ENCODE measurements around the gene DNAJA4. TPM values are rescaled to one million over a fixed set of nuclear protein-coding genes. Genes with fewer than 3 reads are reported as not detected.

DNAJA4 gene
- total RNA-seq, 1 donor from 2014 or later, result 22.3 TPM

DNA sequence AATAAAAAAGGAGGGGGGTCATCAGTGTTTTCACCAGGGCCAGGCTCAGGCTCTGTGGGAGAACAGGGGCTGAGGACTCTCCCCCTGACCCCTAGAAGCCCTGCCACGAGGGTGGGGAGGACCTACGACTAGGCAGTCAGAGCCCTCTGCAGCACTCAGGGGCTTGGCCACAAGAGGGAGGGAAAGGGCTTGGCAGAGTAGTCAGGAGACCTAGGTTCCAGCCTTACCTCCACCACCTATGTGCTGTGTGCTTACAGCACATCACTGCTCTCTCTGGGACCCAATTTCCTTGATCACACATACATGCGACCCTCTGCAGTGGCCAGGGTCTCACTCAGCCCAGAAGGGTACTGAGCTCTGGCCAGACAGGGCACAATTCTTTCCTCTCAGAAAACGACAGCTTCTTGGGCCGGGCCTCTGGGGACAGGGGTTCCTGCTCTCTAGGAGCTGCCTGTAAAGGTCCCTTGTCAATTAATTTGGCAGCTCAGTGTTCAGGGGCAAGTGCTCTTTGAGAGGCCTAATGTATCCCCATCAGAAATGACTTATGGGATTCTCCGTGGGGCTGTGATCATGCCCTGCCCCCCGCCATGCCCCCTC lies 51.4 kb downstream of the DNAJA4 start:
- TF ChIP-seq, protein P1, sequence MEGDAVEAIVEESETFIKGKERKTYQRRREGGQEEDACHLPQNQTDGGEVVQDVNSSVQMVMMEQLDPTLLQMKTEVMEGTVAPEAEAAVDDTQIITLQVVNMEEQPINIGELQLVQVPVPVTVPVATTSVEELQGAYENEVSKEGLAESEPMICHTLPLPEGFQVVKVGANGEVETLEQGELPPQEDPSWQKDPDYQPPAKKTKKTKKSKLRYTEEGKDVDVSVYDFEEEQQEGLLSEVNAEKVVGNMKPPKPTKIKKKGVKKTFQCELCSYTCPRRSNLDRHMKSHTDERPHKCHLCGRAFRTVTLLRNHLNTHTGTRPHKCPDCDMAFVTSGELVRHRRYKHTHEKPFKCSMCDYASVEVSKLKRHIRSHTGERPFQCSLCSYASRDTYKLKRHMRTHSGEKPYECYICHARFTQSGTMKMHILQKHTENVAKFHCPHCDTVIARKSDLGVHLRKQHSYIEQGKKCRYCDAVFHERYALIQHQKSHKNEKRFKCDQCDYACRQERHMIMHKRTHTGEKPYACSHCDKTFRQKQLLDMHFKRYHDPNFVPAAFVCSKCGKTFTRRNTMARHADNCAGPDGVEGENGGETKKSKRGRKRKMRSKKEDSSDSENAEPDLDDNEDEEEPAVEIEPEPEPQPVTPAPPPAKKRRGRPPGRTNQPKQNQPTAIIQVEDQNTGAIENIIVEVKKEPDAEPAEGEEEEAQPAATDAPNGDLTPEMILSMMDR (IDR thresholded peaks at IDR 0.05), result no peak
- intact Hi-C loops (cut with micrococcal nuclease), result no loop called here
- Mint-ChIP-seq H3K4me3 (no peak overlapping the region), H3K36me3 (ENCODE audit: low read depth) (no peaks in the 10 kb centered on the region), H3K9me3 (no peaks in the 10 kb centered on the region), H3K4me1 (no peaks in the 10 kb centered on the region), H3K27me3 (peaks cover 2% of the 10 kb centered on the region), H3K27ac (no peak overlapping the region)
- DNase-seq, result no peak
- ChIA-PET POLR2A (no interaction called here), CTCF (no interaction called here)
- ATAC-seq (ENCODE audit: low read depth), result no peak

DNA sequence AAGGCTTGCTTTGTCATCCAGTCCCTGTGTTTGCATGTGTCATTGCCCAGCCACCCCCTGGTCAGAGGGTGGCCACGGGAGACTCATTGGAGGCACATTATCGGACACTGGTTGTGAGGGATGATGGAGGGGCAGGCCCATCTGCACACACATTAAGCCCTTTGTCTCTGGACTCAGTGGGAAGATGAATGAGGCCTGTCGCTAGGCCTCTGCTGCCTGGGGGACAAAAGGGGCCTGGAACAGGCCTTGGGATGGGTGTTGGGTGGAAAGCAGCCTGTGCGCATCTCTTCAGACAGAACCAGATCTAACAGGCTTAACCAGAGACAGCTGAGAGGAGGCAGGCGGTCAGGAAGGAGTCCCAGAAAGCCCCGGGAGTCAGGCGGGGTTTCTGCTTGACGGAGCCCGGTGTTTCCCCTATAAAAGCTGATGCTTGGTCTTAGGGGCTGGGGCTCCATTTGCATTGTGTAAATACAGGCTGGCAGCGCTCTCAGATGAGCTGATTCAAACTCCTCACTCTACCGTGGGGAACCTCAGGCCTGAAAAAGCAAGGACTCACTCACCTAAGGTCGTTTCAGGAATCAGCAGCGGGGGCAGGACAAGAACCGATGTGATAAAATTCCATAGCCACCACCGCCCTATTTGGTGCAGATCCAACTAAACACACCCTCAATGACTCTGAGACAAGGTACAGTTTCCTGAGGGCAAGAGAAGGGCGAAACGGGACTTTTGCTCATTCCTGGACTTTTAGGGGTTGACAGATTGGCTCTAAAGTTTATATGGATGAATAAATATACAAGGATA lies 52.1 kb downstream of the DNAJA4 start:
- no peak for ATAC-seq (ENCODE audit: low read depth)
- CTCF ChIA-PET, result no interaction called here
- TF ChIP-seq, protein P1 (IDR thresholded peaks at IDR 0.05), result no peak
- H3K9me3 Mint-ChIP-seq, result no peaks in the 10 kb centered on the region
- DNase-seq, result no peak
- no peak overlapping the region for H3K27ac Mint-ChIP-seq
- no peak overlapping the region for H3K4me3 Mint-ChIP-seq
- H3K27me3 Mint-ChIP-seq, result peaks cover 2% of the 10 kb centered on the region
- no peaks in the 10 kb centered on the region for H3K36me3 Mint-ChIP-seq (ENCODE audit: low read depth)
- no peaks in the 10 kb centered on the region for H3K4me1 Mint-ChIP-seq
- intact Hi-C loops (cut with micrococcal nuclease), result no loop called here
- POLR2A ChIA-PET, result no interaction called here

DNA sequence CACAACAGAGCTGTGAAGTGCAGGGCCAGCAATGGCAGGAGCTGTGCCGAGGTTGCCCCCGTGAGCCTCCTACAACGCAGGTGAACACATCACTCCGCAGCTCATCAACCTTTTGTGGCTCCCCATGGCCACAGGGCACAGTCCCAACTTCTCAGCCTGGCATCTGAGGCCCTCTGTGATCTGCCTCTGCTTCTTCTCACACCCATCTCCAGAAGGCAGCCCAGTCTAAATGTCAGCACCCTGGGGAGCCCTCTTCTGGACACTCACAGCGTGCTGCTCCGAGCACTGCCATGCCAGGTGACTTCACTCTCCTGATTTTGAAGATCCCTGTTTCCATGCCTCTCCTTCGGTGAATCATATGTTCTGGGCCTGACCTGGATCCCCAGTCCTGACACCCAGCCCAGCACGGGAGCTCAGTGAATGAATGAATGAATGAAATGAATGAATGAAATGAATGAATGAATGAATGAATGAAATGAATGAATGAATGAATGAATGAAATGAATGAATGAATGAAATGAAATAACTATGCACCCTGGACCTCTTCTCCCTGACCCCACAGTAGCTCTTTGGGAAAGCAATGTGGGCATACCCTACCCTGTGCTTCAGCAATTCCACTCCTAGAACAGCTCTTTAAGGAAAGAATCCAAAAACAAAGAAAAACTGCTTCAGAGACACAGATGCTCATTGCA lies 52.9 kb downstream of the DNAJA4 start:
- TF ChIP-seq, protein P1 (IDR thresholded peaks at IDR 0.05), result no peak

DNA sequence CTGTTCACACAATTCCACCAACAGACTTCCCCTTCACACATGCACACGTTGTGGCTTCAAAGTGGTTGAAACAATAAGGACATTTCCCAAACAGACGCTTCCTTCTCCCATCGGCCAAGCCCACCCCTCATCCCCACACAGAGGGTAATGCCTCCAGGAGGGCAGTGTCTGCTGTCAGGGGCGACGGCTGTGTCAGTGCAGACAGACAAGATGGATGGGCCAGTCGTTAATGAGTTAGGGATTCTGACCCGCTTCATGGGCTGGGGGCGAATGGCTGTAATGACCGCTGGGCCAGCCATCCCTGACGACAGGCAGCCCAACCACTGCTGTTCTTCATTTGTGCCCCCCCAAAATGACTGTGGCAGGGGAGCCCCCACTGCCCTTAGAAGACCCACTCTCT lies 55.2 kb downstream of the DNAJA4 start:
- H3K9me3 Mint-ChIP-seq, result no peaks in the 10 kb centered on the region
- ATAC-seq (ENCODE audit: low read depth), result no peak
- CTCF ChIA-PET, result no interaction called here

More for the DNA sequence above, 52.9 kb downstream of the DNAJA4 start:
- ATAC-seq (ENCODE audit: low read depth) (no peak), DNase-seq (no peak)
- POLR2A ChIA-PET, result no interaction called here
- intact Hi-C loops (cut with micrococcal nuclease), result no loop called here
- CTCF ChIA-PET, result no interaction called here
- H3K36me3 Mint-ChIP-seq (ENCODE audit: low read depth), result no peaks in the 10 kb centered on the region
- no peak overlapping the region for H3K4me3 Mint-ChIP-seq
- no peaks in the 10 kb centered on the region for H3K4me1 Mint-ChIP-seq
- H3K9me3 Mint-ChIP-seq, result no peaks in the 10 kb centered on the region
- H3K27me3 Mint-ChIP-seq, result peaks cover 2% of the 10 kb centered on the region
- H3K27ac Mint-ChIP-seq, result no peak overlapping the region

More for the DNA sequence above, 55.2 kb downstream of the DNAJA4 start:
- Mint-ChIP-seq H3K36me3 (ENCODE audit: low read depth) (no peaks in the 10 kb centered on the region), H3K4me1 (no peaks in the 10 kb centered on the region), H3K27me3 (peaks cover 4% of the 10 kb centered on the region), H3K4me3 (no peak overlapping the region), H3K27ac (no peak overlapping the region)
- TF ChIP-seq, protein P1 (IDR thresholded peaks at IDR 0.05), result no peak
- no peak for DNase-seq
- POLR2A ChIA-PET, result no interaction called here
- intact Hi-C loops (cut with micrococcal nuclease), result no loop called here
